Ishikawa (cell line): ENCODE results near the gene FNDC11.

Experiments
- CEBPB ChIP-seq: IDR thresholded peaks from 2 replicates; pipeline ENCODE4 v1.6.1; 2012
- EGR1 ChIP-seq: IDR thresholded peaks from 2 replicates; pipeline ENCODE4 v1.6.1; 2012
- EP300 ChIP-seq: IDR thresholded peaks from 2 replicates; pipeline ENCODE4 v1.6.1; 2012; ENCODE audit warnings: borderline replicate concordance
- FOXM1 ChIP-seq: IDR thresholded peaks from 2 replicates; pipeline ENCODE4 v1.6.1; 2012; ENCODE audit warnings: low read depth, borderline replicate concordance
- TAF1 ChIP-seq: IDR thresholded peaks from 2 replicates; pipeline ENCODE4 v1.6.1; 2012; ENCODE audit warnings: low read depth, mild to moderate bottlenecking
- TCF12 ChIP-seq: IDR thresholded peaks from 2 replicates; pipeline ENCODE4 v1.6.1; 2012; ENCODE audit warnings: low read depth
- YY1 ChIP-seq: IDR thresholded peaks from 2 replicates; pipeline ENCODE4 v1.6.1; 2012; ENCODE audit warnings: low read depth
- TF ChIP-seq, protein P1 (sequence below): IDR thresholded peaks from 2 replicates; pipeline ENCODE4 v1.6.1; 2012
- TF ChIP-seq, protein P2 (sequence below): IDR thresholded peaks from 2 replicates; pipeline ENCODE4 v1.6.1; 2012; ENCODE audit warnings: low read depth, mild to moderate bottlenecking
- TF ChIP-seq, protein P3 (sequence below): IDR thresholded peaks from 2 replicates; pipeline ENCODE4 v1.6.1; 2012

DNA sequence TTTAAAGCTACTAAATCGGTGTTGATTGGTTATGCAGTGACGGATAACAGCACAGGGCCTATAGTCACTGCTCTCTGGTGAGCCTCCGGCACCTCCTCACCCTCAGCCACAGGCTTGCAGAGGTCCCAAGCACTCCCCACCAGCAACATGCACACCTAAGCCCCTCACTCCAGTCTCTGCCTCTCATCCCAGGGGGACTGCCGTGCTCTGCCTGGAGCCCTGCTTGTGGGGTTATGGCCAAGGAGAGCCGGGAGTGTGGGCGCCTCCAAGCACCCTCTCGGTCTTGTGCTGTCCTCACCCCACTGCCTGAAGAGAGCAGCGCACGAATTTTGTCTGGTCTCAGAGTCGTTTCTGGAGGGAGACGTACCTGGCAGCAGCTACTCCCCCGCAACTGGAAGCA lies 48.2 kb upstream of the FNDC11 start:
- no peak for TF ChIP-seq CEBPB
- no peak for TF ChIP-seq TAF1
- no peak for TF ChIP-seq EP300
- TF ChIP-seq YY1: no peak
- no peak for TF ChIP-seq FOXM1
- TF ChIP-seq, protein P1, sequence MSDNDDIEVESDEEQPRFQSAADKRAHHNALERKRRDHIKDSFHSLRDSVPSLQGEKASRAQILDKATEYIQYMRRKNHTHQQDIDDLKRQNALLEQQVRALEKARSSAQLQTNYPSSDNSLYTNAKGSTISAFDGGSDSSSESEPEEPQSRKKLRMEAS: no peak
- TF ChIP-seq, protein P2, sequence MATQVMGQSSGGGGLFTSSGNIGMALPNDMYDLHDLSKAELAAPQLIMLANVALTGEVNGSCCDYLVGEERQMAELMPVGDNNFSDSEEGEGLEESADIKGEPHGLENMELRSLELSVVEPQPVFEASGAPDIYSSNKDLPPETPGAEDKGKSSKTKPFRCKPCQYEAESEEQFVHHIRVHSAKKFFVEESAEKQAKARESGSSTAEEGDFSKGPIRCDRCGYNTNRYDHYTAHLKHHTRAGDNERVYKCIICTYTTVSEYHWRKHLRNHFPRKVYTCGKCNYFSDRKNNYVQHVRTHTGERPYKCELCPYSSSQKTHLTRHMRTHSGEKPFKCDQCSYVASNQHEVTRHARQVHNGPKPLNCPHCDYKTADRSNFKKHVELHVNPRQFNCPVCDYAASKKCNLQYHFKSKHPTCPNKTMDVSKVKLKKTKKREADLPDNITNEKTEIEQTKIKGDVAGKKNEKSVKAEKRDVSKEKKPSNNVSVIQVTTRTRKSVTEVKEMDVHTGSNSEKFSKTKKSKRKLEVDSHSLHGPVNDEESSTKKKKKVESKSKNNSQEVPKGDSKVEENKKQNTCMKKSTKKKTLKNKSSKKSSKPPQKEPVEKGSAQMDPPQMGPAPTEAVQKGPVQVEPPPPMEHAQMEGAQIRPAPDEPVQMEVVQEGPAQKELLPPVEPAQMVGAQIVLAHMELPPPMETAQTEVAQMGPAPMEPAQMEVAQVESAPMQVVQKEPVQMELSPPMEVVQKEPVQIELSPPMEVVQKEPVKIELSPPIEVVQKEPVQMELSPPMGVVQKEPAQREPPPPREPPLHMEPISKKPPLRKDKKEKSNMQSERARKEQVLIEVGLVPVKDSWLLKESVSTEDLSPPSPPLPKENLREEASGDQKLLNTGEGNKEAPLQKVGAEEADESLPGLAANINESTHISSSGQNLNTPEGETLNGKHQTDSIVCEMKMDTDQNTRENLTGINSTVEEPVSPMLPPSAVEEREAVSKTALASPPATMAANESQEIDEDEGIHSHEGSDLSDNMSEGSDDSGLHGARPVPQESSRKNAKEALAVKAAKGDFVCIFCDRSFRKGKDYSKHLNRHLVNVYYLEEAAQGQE: no peak
- TF ChIP-seq TCF12: no peak
- TF ChIP-seq, protein P3, sequence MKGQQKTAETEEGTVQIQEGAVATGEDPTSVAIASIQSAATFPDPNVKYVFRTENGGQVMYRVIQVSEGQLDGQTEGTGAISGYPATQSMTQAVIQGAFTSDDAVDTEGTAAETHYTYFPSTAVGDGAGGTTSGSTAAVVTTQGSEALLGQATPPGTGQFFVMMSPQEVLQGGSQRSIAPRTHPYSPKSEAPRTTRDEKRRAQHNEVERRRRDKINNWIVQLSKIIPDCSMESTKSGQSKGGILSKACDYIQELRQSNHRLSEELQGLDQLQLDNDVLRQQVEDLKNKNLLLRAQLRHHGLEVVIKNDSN: no peak
- TF ChIP-seq EGR1: no peak
